Cardiac muscle cell (in vitro differentiated cells and primary cell): ENCODE data around the gene SFN. TPM values are rescaled to one million over a fixed set of nuclear protein-coding genes. Genes with fewer than 3 reads are reported as not detected.

Experiments
- DNase-seq, 2 donors: peaks; one replicate each; pipeline versions ENCODE4 v3.0.0 to v3.0.0-alpha.2; 2010 to 2017; ENCODE audit warnings: low read depth in 1 of 2, low spot score in 1 of 2
- H3K27ac ChIP-seq: fragments of 200-600 bp; sonication (generic); 2 replicates; pipeline ENCODE4 v1.5.1; 2016
- H3K27me3 ChIP-seq: fragments of 200-600 bp; sonication (generic); 2 replicates; pipeline ENCODE4 v1.6.0; 2016; ENCODE audit warnings: control low read depth
- H3K36me3 ChIP-seq: fragments of 200-600 bp; sonication (generic); 2 replicates; pipeline ENCODE4 v1.5.1; 2016; ENCODE audit warnings: control low read depth
- H3K4me1 ChIP-seq: fragments of 200-600 bp; sonication (generic); 2 replicates; pipeline ENCODE4 v1.8.1; 2017; ENCODE audit warnings: low read depth, mild to moderate bottlenecking, mixed run types
- H3K4me3 ChIP-seq: fragments of 200-600 bp; sonication (generic); 2 replicates; pipeline ENCODE4 v1.5.1; 2016; ENCODE audit warnings: mild to moderate bottlenecking
- H3K9me3 ChIP-seq: fragments of 200-600 bp; sonication (generic); 2 replicates; pipeline ENCODE4 v1.5.1; 2017; ENCODE audit warnings: low read depth, mild to moderate bottlenecking, control low read depth
- CTCF ChIP-seq: IDR thresholded peaks from 2 replicates; pipeline ENCODE4 v1.5.1; 2012; ENCODE audit warnings: low read depth, mild to moderate bottlenecking, low read length
- polyA plus RNA-seq: library from polyadenylated mRNA; unstranded; fragments of >200 nt; fragmentation: Nextera tagmentation; extraction: Ambion mirVana; gene quantifications from 2 replicates; pipeline ENCODE4 v1.2.1, GENCODE V29; 2016
- total RNA-seq: library from RNA; depleted of rRNA; stranded (reverse); fragments of >200 nt; gene quantifications from 2 replicates; pipeline ENCODE4 v1.2.3, GENCODE V29; 2016

Gene SFN
- total RNA-seq (0.15 and 0.25 TPM in 2 replicates), polyA plus RNA-seq (0.13 TPM in 1 of 2 replicates, not detected in the other)

- Histone ChIP-seq H3K4me3 (no peak within 1 kb of the TSS), H3K4me1 (no peaks in the 10 kb centered on the region), H3K27me3 (no peaks in the 10 kb centered on the region), H3K9me3 (no peaks in the 10 kb centered on the region), H3K27ac (no peak within 1 kb of the TSS), H3K36me3 (no peaks in the 10 kb centered on the region)
- DNase-seq, result no peak
- peak; percentile 20 for TF ChIP-seq CTCF
Observed at GRCh38 chr1:26862781-26863684, at the start of gene SFN. Gene SFN (plus strand): TSS chr1:26863149. CDS start chr1:26863213, 64 bp downstream.

- Histone ChIP-seq H3K9me3 (no peaks in the 10 kb centered on the region), H3K27ac (no peak overlapping the region), H3K4me3 (no peak overlapping the region), H3K27me3 (no peaks in the 10 kb centered on the region), H3K4me1 (no peaks in the 10 kb centered on the region), H3K36me3 (no peaks in the 10 kb centered on the region)
- no peak for TF ChIP-seq CTCF
- no peak for DNase-seq
Observed at GRCh38 chr1:26814377-26814776, 48.6 kb upstream of the SFN start.

- TF ChIP-seq CTCF, result no peak
- no peak for DNase-seq
- no peaks in the 10 kb centered on the region for H3K36me3 ChIP-seq
- no peak overlapping the region for H3K4me3 ChIP-seq
- no peaks in the 10 kb centered on the region for H3K9me3 ChIP-seq
- no peaks in the 10 kb centered on the region for H3K4me1 ChIP-seq
- no peaks in the 10 kb centered on the region for H3K27me3 ChIP-seq
- H3K27ac ChIP-seq, result no peak overlapping the region
Observed at GRCh38 chr1:26814893-26815292, 48.1 kb upstream of the SFN start.

GRCh38 chr1:26820784-26821269 is 42.1 kb upstream of the SFN start:
- H3K36me3 ChIP-seq, result no peaks in the 10 kb centered on the region
- DNase-seq, result no peak
- H3K4me1 ChIP-seq, result peaks cover 2% of the 10 kb centered on the region
- no peaks in the 10 kb centered on the region for H3K9me3 ChIP-seq
- no peak overlapping the region for H3K4me3 ChIP-seq
- H3K27ac ChIP-seq, result no peak overlapping the region
- peak; percentile 13 for TF ChIP-seq CTCF
- no peaks in the 10 kb centered on the region for H3K27me3 ChIP-seq

GRCh38 chr1:26822737-26823395 is 40.1 kb upstream of the SFN start:
- Histone ChIP-seq H3K27ac (no peak overlapping the region), H3K27me3 (no peaks in the 10 kb centered on the region), H3K9me3 (no peaks in the 10 kb centered on the region), H3K4me3 (no peak overlapping the region), H3K4me1 (peaks cover 11% of the 10 kb centered on the region), H3K36me3 (no peaks in the 10 kb centered on the region)
- no peak for DNase-seq
- no peak for TF ChIP-seq CTCF
